Vagina (tissue), 2 donors: ENCODE results near the gene SATB1.

Source experiments
- CTCF ChIP-seq, 3 experiments: fragments of 450-650 bp in 2 of 3; fragments of 200-600 bp in 1 of 3; sonication (generic) in 1 of 3; IDR thresholded peaks; one replicate each; pipeline ENCODE4 v1.5.1; 2017 to 2019; ENCODE audit warnings: antibody characterized with exemption in 3 of 3, mild to moderate bottlenecking in 2 of 3, moderate library complexity in 2 of 3
- POLR2A ChIP-seq, 2 donors: fragments of 450-650 bp; IDR thresholded peaks; one replicate each; pipeline ENCODE4 v1.6.1; 2017; ENCODE audit warnings: antibody characterized with exemption in 2 of 2, mild to moderate bottlenecking in 2 of 2, moderate library complexity in 2 of 2

DNA sequence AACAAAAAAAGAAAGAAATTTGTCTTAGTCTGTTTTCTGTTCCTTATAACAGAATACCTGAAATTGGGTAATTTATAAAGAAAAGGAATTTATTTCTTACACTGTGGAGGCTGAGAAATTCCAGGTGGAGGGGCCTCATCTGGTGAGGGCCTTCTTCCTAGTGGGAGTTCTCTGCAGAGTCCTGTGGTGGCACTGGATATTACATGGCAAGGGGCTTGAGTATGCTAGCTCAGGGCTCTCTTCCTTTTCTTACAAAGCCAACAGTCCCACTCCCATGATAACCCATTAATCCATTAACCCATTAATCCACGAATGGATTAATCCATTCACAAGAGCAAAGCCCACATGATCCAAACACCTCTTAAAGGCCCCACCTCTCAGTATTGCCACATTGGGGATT lies 2.9 kb upstream of the SATB1 start:
- TF ChIP-seq POLR2A (IDR thresholded peaks at IDR 0.05) = no peak
- no peak for TF ChIP-seq CTCF (IDR thresholded peaks at IDR 0.05)
